RCC 7860 (cell line): Measurements from ENCODE around the gene TCF7L1.

Experiments used
- DNase-seq: peaks from one replicate; pipeline ENCODE4 v3.0.0-alpha.2; 2015; ENCODE audit warnings: low spot score
- FAIRE-seq: peaks from 2 replicates; lab custom pipeline; 2012; peaks lifted over from hg19 to GRCh38; lab: Jason Lieb, UNC

Gene TCF7L1

GRCh38 chr2:85215448-85216401 is 82.5 kb downstream of the TCF7L1 start:
- no peak for FAIRE-seq
- DNase-seq: no peak

- DNase-seq (no peak), FAIRE-seq (no peak)
Measured at GRCh38 chr2:85216927-85217326, 83.7 kb downstream of the TCF7L1 start.

GRCh38 chr2:85221067-85221691 is 88.0 kb downstream of the TCF7L1 start:
- FAIRE-seq: no peak
- no peak for DNase-seq

GRCh38 chr2:85222792-85223191 is 89.6 kb downstream of the TCF7L1 start:
- DNase-seq (no peak), FAIRE-seq (no peak)

DNA sequence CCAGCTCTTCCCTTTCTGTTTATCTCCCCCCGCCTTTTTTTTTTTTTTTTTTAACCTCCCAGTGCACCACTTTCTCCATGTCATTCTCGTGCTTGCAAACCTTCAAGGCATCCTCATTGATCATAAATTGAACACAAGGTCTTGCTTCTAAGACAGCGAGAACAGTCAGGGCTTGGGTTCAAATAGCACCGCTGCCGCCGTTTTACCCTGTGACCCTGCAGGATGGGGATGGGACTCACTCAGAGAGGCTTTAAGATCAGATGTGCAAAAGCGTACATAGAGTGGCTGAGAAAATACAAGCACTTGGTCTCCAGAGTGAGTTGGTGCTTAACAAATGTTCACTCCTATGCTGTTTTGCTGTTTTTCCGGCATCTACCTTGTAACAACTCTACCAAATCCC is 93.6 kb downstream of the TCF7L1 start:
- no peak for DNase-seq
- FAIRE-seq: no peak

- DNase-seq (no peak), FAIRE-seq (no peak)
Measured at GRCh38 chr2:85230679-85231467, 97.7 kb downstream of the TCF7L1 start.

GRCh38 chr2:85231468-85231805 is 98.2 kb downstream of the TCF7L1 start:
- FAIRE-seq: no peak
- DNase-seq: no peak

DNA sequence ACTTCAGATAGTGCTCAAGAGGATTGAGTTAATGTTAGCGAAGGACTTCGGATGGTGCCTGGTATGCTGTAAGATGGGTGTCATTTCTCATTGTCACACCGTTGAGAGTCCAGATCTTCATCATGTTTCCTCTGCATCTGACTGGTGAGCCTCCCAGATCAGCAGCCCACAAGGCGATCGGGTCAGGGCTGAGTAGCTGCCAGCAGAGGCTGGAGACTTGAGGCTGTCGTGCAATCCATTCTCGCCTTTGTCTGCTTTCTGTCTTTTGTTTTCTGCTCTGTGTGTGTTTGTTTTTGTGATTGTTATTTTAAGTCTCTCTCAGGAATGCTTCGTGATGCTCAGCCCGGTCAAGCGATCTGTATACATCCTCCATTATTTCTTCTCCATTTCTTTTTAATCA is 98.8 kb downstream of the TCF7L1 start:
- FAIRE-seq (no peak), DNase-seq (no peak)

- DNase-seq: no peak
- no peak for FAIRE-seq
Measured at GRCh38 chr2:85234868-85235267, 101.7 kb downstream of the TCF7L1 start.

DNA sequence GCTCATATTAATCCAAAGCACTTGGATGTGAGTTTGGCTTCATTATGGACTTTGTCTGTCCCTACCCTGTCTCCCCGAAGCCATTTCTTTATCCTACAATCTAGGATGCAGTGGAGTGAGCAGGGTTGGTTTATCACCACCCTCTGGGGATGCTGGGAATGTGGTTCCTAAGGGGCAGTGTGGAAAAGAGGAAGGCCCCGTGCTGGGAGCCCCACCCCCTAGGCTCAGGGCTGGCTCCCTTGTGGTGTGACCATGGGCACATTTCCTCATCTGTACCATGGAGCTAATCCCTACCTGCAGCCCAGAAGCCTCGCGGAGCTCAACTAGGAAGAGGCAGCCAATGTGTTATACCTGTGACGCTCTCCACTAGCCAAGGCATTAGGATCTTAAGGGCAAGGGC is 102.1 kb downstream of the TCF7L1 start:
- DNase-seq: no peak

GRCh38 chr2:85236084-85236483 is 102.9 kb downstream of the TCF7L1 start:
- no peak for FAIRE-seq
- no peak for DNase-seq

More for the DNA sequence above, 102.1 kb downstream of the TCF7L1 start:
- no peak for FAIRE-seq

DNA sequence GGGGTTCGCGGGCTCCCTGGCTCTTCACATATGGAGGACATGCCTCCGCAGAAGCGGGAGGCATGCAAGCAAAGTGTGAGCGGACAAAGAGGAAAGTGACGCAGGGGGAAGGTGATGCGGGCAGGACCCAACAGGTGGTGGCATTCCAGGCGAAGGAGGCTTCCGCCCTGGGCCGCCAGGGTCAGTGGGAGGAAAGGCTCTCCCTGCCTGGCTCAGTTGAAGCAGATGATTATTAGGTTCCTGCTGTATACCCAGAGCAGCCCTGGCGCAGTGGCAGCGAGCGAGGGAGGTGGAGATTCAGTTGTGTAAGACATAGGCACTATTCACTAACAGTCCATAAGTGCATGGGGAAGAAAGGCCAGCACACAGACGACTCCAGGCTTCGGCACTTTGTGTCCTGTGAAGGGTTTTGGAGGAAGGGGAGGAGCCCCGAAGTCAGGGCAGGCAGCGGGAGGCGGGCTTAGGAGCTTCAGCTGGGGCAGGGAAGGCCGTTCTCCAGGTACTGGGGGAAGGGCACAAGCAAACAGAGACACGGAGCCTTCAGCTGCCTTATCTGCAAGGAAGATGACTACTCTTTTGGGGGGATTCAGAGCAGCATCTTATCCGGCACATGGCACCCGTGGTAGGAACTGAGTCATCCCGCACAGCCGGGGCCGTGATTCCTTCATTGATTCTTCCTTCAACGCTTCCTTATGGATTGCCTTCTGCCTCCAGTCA is 104.8 kb downstream of the TCF7L1 start:
- FAIRE-seq: no peak
- no peak for DNase-seq

DNA sequence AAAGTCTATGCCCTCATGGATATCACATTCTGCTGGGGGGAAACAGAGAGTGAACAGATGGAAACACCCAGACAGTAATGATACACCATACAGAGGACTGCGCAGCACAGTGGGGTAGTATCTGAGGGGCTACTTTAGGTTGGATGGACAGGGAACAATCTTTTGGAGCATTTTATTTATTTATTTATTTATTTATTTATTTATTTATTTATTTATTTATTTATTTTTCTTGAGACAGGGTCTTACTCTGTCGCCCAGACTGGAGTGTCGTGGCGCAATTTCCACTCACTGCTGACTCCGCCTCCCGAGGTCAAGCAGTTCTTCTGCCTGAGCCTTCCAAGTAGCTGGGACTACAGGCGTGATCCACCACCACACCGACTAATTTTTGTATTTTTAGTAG is 105.4 kb downstream of the TCF7L1 start:
- FAIRE-seq: no peak
- no peak for DNase-seq

DNA sequence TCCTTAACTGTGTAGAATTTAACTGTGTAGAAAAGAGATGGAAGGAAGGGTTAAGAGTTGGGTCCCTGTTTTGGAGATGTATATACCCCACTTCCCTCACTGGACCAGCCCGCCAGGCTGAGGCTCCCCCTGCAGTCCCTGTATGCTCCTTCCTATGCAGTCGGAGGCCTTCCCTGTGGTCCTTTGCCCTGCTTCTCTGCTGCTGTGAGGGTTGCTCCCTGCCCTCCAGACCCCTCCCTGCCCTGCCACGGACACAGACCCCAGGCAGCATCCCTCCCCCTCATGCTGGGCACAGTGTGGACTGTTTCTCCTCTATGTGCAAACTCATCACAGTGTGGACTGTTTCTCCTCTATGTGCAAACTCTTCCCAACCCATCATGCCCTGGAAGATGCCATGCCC is 105.9 kb downstream of the TCF7L1 start:
- FAIRE-seq: no peak
- no peak for DNase-seq

DNA sequence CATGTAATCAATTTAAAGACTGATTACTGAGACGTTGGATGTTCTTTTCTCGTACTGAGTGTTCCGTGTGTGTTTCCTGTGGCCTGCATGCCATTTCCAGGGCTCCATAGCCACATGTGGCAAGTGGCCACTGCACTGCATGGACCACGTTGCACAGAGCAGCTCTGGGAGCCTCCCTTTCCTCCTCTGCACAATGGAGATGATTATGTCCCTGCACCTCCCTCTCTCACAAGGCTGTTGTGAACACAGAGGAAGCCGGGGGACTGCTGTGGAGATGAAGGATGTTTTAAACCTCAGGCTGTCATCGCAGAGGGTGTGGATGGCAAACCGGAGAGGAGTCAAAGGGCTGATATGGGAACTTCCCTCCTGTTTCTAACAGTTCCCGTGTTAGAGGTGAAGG is 106.9 kb downstream of the TCF7L1 start:
- FAIRE-seq (no peak), DNase-seq (no peak)

- DNase-seq: no peak
- FAIRE-seq: no peak
Measured at GRCh38 chr2:85242321-85242720, 109.1 kb downstream of the TCF7L1 start.

GRCh38 chr2:85243101-85244072 is 110.2 kb downstream of the TCF7L1 start:
- FAIRE-seq (no peak), DNase-seq (no peak)

DNA sequence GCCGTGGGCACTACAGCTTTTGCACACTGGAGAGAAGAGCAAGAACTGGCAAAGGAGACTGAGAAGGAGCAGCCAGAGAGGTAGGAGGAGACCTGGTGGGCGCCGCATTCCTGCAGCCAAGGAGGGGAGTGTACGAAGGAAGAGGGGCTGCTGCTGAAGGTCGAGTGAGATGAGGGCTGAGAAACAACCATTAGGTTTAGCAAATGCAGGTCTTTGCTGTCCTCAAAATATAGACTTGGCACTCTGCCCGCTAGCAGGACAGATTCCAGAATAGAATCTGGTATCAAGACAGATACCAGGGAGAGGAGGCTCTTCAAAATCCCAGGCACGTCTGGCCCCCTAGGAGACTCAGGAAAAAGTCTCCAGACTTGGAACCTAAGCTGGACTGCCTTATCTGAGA is 111.6 kb downstream of the TCF7L1 start:
- DNase-seq (no peak), FAIRE-seq (no peak)

DNA sequence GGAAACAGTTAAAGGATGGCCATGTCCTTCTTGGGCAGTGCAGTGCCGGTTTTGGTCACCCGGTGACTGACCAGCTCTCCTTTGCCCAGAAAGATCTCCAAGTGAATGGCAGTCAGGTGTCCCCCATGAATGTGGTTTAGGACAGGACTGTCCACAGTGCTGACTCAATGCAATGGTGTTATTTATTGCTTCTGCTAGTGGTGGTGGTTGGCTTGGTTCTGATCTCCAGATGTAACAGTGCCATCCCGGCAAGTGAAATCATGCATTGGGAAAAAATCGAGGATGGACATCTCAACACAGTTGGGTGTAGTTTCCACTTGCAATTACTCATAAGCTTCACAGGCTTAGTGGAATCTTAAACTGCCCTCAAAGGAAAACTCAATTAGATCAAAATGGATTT is 112.7 kb downstream of the TCF7L1 start:
- no peak for DNase-seq
- no peak for FAIRE-seq

- FAIRE-seq (no peak), DNase-seq (no peak)
Measured at GRCh38 chr2:85246348-85246747, 113.2 kb downstream of the TCF7L1 start.
